Right lobe of liver (tissue), 4 donors: ENCODE data around the gene METTL17.

ENCODE experiments used
- CTCF ChIP-seq, 4 donors: fragments of 200-600 bp in 3 of 4; fragments of 450-650 bp in 1 of 4; IDR thresholded peaks; one replicate each; pipeline versions ENCODE4 v1.5.1 to v1.8.0; 2016 to 2022; ENCODE audit warnings: antibody characterized with exemption in 4 of 4, mild to moderate bottlenecking in 2 of 4
- POLR2A ChIP-seq: fragments of 450-650 bp; IDR thresholded peaks from one replicate; pipeline ENCODE4 v1.6.1; 2017; ENCODE audit warnings: antibody characterized with exemption, mild to moderate bottlenecking
- donor health status: DM: no; HTN: no; CAD: no.
- donor health status: DM: no; HTN: no; CAD: no.
- donor health status: DM: no; HTN: yes; CAD: no.

GRCh38 chr14:20988717-20989470, 886 bp upstream of the METTL17 start:
- TF ChIP-seq CTCF (IDR thresholded peaks at IDR 0.05) (no peak), POLR2A (no peak)
